ENCODE results near the gene UNC13A.
"Not testable (repeated sequence)": the region's sequence is repeated elsewhere in the genome, so short reads cannot be mapped to it uniquely, and the experiment has no call there.

The UNC13A gene

DNA sequence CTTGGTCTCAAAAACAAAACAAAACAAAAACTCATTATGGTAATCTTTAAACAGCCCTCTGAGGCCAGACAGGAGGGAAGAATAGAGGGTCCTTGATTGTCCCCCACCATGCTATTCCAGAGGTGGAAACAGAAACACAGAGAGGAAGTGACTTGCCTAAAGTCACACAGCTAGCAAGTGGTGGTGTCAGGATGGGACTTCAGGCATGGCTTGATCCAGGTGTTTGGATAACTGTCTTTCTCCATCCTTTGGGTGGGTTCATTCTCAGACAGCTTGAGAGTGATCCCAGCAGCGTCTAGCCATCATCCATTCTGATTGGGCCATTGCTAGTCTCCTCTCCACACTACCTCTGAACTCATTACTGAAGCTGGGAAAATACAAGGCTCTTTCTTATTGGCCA lies 120.2 kb downstream of the UNC13A start:
- no peak for DNase-seq (ENCODE audit: low spot score)

DNA sequence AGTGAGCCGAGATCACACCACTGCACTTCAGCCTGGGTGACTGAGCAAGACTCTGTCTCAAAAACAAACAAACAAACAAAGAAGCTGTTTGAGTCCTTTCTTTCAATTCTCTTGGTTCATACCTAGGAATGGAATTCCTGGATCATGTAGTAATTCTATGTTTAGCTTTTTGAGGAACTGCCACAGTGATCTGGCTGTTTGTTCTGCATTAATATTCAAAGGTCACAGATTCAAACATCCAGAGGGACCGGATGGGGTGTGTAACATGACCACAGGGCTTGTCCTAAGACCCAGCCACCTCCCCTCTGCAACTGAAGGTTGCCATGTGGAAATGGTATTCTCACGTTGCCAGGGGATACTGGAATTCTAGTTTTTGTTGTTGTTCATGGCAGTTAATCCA lies 122.5 kb downstream of the UNC13A start:
- DNase-seq (ENCODE audit: low spot score) = no peak

DNA sequence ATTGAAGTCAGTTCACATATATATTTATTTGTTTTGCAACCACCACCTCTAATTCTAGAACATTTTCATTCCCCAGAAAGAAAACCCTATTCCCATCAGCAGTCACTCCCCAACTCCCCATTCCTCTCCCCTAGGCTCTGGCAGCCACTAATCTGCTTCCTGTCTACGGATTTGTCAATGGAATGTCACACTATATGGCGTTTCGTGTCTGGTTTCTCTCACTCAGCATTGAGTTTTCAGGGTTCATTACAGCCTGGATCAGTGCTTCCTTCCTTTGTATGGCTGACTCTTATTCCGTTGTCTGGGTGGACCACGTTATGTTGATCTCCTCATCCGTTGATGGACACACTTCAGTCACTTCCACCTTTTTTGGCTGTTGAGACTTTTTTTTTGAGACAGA lies 123.4 kb downstream of the UNC13A start:
- DNase-seq (ENCODE audit: low spot score) = no peak

DNA sequence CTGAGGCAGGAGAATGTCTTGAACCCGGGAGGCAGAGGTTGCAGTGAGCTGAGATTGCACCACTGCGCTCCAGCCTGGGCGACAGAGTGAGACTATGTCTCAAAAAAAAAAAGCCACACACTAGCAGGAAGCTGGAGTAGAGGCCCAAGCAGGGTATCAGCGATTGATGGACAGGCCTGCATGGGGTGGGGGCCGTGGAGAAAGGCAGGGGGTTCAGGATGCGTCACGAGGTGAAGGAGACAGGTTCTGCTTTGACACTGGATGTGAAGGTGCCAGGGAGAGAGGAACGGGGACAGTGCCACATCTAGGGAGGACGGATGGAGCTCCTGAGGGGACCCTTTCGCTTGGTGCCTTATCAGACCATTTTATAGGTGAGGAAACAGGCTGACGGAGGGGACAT lies 125.6 kb downstream of the UNC13A start:
- no peak for DNase-seq (ENCODE audit: low spot score)

DNA sequence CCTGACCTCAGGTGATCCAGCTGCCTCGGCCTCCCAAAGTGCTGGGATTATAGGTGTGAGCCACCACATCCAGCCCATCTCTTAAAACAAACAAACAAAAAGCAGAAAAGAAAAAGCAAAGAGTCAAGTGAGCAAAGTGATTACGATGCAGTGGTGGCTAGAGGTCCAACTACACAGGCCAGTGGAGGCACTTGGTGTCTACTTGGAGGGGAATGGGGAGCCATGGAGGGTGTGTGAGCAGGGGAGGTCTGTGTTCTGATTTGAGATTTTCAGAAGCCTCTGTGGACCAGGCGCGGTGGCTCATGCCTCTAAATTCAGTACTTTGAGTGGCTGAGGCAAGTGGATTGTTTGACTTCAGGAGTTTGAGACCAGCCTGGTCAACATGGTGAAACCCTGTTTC lies 126.1 kb downstream of the UNC13A start:
- no peak for DNase-seq (ENCODE audit: low spot score)

DNA sequence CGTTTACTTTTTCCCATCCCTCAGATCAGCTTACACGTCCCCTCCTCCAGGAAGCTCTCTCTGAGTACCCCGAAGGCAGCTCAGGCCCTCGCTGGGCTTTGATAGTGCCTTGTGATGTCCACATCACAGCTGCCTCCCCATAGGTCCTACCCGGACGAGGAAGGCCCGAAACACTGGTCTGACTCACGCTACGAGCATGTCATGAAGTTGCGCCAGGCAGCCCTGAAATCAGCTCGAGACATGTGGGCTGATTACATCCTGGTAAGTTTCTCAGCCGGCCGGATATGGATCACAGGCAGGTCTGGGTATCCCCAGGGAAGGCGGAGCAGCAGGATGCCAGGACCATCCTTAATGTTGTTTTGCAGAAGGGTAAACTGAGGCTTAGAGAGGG lies 128.0 kb downstream of the UNC13A start:
- DNase-seq (ENCODE audit: low spot score) = no peak

DNA sequence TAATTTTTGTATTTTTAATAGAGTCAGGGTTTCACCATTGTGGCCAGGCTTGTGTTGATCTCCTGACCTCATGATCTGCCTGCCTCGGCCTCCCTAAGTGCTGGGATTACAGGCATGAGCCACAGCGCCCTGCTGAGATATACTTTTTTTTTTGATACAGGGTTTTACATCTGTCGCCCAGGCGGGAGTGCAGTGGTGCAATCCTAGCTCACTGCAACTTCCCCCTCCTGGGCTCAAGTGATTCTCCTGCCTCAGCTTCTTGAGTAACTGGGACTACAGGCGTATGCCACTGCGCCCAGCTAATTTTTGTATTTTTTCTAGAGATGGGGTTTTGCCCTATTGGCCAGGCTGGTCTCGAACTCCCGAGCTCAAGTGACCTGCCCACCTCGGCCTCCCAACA lies 130.7 kb downstream of the UNC13A start:
- no peak for DNase-seq (ENCODE audit: low spot score)

DNA sequence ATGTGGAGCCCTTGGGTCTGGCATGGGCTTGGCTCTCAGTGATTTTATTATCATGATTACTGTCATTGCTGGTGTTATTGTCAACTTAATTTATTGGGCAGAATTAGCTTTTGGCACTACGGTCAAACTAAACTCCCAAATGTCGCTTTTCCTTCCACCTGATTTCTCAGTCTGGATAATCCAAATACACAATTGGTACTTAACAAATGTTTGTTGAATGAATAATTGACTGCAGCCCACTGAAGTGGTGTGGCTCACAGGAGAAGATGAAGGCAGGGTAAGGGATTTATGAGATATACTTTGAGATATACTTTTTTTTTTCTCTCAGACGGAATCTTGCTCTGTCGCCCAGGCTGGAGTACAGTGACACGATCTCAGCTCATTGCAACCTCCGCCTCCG lies 131.2 kb downstream of the UNC13A start:
- no peak for DNase-seq (ENCODE audit: low spot score)

DNA sequence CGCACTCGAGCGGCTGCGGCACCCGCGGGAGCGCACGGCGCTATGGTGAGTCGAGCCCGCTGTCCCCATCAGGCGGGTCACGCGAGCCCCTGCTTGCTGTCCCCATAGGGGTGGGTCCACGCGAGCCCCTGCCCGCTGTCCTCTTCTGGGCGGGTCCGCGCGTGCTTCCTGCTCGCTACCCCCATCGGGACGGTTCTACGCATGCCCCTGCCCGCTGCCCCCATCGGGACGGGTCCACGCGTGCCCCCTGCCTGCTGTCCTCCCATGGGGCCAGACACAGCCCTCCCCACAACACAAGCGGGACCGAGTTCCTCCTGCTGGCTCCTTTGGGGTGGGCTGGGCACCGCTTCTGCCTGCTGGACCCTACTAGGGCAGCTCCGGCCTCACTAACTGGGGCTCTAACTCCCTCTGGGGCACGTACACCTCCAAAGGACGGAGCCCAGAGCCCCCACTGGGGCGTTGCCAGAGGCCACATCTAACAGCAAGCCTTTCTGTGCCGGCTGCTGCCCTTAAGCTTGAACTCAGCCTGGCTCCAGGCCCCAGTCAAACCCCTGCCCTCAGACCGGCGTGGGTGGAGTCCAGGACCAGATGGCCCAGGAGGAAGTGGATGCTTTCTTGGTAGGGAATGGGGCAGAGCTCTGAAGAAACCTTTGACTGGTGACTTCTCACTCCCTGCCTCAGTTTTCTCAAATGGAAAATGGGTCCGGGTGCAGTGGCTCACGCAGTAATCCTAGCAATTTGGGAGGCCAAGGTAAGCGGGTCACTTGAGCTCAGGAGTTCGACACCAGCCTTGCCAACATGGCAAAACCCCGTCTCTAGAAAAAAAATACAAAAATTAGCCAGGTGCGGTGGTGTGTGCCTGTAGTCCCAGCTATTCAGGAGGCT lies 132.0 kb downstream of the UNC13A start:
- DNase-seq (ENCODE audit: low spot score) = peak; percentile 20

DNA sequence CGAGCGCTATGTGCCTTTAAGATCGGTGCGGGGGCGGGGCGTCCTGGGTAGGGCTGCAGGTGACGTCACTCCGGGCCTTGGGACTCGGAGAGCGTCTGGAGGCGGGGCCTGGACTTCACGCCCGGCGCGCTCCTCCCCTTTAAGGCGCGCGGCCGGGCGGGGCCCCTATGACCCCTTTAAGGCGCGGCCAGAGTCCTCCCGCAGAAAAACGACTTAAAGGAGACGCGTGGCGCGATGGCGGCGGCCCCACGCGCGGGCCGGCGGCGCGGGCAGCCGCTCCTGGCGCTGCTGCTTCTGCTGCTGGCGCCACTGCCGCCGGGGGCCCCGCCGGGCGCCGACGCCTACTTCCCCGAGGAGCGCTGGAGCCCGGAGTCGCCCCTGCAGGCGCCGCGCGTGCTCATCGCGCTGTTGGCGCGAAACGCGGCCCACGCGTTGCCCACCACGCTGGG lies 132.7 kb downstream of the UNC13A start, which contains the start of gene COLGALT1:
Gene COLGALT1, plus strand, starts transcription at position 170 of the 449 bp plus-strand sequence. Its CDS starts 65 bp downstream, at position 235.
- DNase-seq (ENCODE audit: low spot score) = peak; percentile 97

DNA sequence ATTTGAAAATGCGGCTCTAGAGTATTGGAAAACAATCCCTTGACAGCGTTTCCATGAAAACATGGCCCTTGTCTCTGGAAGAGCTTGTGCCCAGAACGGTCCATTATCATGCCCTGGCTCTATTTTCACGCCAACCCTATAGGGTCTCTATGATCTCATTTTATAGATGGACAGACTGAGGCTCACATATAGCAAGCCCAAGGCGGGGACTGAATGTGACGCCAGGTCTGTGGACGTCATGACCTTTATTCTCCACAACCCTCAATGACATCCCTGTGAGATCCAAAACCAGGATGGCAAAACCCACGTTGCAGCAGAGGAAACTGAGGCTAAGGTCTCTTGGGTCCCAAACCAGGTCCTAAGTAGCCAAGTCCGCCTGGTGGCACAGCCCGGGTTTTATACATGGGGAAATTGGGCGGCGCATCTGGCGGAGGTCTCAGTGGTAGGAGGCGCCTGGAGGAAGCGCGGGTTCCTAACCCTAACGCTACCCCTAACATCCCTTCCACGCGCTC lies 133.1 kb downstream of the UNC13A start:
- DNase-seq (ENCODE audit: low spot score) = no peak

DNA sequence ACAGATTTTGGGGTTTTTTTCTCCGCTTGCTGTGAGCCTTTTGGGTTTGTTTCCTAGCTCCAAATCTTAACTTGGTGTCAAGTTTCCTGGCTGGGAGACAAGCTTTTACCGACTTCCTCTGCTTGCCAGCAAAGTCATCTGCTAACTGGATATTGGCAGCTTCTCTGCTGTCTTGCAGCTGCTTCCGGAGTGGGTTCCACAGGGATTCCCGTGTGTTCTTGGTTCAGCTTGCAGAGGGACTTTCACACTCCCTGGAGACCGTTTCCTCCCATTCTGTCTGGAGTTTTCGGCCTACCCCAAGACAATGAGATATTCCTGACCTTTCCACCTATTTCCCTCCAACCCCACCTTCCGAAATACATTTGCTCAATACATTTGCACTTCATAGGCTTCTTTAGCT lies 134.9 kb downstream of the UNC13A start:
- DNase-seq (ENCODE audit: low spot score) = no peak

DNA sequence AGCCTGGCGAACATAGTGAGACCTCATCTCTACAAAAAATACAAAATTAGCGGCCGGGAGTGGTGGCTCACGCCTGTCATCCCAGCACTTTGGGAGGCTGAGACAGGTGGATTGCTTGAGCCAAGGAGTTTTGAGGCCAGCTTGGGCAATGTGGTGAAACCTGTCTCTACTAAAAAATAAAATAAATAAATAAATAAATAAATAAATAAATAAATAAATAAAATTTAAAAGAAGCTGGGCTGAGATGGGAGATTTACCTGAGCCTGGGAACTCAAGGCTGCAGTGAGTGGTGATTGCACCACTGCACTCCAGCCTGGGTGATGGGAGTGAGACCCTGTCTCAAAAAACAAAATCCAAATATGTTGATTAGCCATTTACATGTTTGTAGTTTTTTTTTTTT lies 135.4 kb downstream of the UNC13A start:
- not testable (repeated sequence) for DNase-seq (ENCODE audit: low spot score)

All from activated CD4-positive, alpha-beta T cell treated with anti-CD3 and anti-CD28 coated beads, Interleukin-2, Interleukin-4, amounts not matched to agents 100 ng/mL and 50 ng/mL, durations not matched to agents 16 hours and 8 hours (primary cell).